HG03097 (cell line): ENCODE measurements around the gene PAPSS2.
"Not testable (repeated sequence)": the region's sequence is repeated elsewhere in the genome, so short reads cannot be mapped to it uniquely, and the experiment has no call there.

Source experiments
- ATAC-seq: cut with Tn5 transposase; IDR thresholded peaks from one replicate; pipeline ENCODE4 v1.9.1; 2021; ENCODE audit not compliant: unreplicated experiment, low FRiP score

The PAPSS2 gene

DNA sequence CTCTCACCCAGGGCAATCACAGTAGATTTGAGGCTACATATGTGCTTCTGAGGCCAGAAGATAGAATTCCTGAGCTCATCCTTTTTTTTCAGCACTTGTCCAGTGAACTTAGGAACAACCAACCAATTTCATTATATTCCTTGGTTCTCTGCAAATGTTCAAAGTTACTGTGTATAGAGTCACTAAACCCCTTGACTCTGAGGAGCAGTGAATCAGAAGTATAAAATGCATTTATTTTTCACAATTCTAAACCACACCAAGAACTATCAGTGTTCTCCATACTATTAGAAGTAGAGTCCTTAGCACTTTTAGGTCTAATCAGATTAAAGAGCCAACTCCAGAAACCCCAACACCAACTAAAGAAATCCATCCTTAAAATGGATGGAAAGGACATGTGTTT, 19.6 kb upstream of the PAPSS2 start:
- ATAC-seq = no peak

- ATAC-seq = no peak
These were observed 17.2 kb upstream of the PAPSS2 start for GRCh38 chr10:87642486-87642885.

- no peak for ATAC-seq
These were observed 16.7 kb upstream of the PAPSS2 start for GRCh38 chr10:87642988-87643387.

DNA sequence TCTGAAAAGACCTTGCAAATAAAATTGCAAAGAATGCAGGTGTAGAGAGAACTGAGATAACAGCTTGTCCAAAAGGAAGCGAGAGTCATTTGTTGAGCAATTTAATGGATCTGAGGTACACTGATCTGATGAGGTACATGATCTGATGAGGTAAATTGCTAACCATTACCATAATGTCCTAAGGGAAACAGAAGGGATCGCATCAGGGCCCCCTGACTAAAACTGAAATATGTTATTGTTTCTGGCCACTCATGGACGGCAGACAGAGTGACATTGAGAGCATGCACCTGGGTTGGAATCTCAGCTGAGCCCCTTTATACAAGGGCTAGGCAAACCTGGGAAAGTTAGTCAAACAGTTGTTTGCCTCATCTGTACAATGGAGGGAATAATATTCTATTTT, 15.8 kb upstream of the PAPSS2 start:
- ATAC-seq = no peak

DNA sequence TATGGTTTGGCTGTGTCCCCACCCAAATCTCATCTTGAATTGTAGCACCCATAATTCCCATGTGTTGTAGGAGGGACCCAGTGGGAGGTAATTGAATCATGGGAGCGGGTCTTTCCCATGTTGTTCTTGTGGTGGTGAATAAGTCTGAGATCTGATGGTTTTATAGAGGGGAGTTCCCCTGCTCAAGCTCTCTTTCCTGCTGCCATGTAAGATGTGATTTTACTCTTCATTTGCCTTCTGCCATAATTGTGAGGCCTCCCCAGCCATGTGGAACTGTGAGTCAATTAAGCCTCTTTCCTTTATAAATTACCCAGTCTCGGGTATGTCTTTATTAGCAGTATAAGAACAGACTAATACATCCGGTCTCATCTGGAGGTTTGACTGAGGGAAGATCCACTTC, 15.2 kb upstream of the PAPSS2 start:
- ATAC-seq = not testable (repeated sequence)

DNA sequence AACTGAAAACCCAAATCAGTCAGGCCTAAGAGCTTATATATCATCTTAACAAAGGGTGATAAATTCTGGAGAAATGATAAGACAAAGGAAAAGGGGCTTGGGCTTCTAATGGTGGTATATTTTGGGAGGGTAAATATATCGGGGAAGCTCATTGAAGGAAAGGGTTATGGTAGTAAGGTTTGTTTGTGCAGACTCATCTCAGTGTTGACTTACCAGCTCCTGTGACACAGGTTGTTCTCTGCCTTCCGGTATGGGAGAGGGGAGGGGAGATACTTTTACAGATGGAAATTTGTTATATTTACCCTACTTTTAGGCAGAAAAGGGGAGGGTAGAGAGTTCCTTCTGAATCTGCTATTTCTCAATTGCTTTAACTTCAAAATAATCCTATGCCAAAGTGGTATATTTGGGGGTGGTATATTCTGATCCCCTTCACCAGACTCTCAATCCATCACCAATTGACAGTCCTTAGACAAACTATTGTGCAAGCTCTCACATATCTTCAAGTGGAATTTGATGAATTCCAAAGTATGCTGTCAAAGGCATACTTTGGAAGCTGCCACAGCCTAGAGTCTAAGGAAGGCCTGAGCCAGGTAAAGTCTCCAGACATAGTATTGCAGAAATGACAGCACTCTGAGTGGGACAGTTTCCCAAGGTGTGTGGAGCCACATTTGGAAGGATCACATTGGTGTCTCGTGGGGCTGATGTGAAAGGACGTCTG, 13.3 kb upstream of the PAPSS2 start:
- ATAC-seq = no peak

DNA sequence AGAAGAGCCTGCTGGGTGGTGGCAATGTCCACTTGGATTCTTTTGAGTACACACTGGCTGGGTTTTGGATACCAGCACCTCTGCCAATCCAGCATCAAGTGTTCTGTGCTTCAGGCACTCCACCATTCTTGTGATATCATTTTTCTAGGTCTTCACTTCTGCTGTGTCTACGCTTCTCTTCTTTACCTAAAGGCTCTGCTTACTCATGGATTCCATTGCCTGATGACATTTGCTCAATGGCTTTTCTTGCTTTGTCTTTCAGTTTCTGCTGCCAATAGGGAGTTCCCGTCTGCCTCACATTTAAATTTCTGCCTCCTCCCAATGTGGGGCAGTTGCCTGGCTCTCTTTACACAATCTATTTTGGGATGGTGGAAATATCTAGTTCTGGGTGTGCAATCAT, 12.7 kb upstream of the PAPSS2 start:
- no peak for ATAC-seq

DNA sequence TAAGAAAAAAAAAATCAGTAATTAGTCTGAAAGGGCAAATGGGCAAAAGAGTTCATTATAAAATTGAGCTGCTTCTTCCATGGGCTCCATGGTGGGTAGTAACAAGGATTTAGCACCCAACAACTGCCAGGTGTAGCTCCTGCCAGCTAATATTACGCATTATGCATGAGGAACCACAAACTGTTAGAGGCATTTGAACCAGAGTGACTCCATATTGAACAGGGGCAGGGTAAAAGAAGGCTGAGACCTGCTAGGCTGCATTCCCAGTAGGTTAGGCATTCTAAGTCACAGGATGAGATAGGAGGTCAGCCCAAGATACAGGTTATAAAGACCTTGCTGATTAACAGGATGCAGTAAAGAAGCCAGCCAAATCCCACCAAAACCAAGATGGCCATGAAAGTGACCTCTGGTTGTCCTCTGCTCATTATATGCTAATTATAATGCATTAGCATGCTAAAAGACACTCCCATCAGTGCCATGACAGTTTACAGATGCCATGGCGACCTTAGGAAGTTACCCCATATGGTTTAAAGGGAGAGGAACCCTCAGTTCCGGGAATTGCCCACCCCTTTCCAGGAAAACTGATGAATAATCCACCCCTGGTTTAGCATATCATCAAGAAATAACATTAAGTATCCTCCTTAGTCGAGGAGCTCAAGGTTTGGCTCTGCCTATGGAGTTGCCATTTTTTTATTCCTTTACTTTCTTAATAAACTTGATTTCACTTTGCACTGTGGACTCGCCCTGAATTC, 8.7 kb upstream of the PAPSS2 start:
- ATAC-seq = no peak

DNA sequence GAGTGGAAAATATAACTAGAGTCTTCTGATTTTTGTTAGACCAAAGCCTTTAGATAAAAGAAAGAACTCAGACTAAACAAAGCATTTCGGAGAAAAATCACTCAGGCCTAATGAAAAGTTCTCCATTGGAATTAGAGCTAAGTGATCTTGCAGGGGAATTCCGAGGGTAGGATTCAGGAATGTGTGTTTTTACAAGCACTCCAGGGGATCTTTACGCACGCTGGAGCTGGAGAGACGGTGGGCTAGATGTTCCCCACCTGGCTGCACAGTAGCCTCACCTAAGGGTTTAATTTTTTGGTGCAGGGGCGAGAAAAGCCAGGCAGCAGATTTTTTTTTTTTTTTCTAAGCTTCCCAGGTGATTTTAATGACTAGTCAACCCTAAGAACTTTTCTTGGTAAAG, 7.9 kb upstream of the PAPSS2 start:
- ATAC-seq = no peak

DNA sequence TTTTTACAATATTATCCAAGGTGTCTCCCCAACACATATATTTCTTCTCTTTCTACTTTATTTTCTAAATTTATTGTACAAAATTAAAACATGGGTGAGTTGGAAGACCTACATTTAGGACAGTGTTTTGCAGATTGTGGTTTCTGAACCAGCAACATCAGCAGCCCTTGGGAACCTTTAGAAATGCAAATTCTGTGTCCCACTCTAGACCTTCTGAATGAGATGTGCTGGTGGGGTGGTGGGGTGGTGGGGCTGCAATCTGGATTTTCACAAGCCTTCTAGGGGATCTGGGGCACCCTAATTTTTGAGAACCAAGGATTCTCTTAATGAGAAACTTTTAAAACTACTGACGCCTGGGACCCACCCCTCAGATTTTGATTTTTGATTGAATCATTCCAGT, 7.4 kb upstream of the PAPSS2 start:
- no peak for ATAC-seq

- no peak for ATAC-seq
These were observed 5.5 kb upstream of the PAPSS2 start for GRCh38 chr10:87654212-87654611.

DNA sequence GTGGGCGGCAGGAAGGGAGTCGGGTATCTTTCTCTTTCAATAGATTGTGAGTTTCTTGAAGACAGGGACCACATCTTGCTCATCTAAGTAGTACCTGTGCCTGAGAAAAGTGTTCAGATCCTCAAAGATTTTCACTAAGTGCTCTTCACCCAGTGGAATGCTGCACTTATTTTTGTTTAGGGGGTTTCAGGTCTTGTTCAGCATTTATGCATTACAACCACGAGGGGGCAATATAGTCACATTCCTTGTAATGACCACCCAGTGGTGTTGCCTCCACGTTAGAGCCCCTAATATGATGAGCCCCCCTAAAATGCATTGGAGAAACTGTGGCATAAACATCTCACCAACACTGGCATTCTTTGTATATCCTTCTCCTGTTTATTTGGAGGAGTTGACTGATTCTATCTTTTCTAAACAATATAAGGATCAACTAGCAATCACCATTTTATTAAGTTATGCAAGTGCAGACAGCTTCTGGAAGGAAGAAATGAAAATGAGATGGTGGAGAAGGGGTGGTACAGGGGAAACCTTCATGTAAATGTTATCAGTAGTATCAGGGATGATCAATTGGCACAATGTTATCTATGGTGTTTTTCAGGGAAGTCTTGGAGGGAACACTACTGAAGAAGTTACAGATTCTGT, 3.1 kb upstream of the PAPSS2 start:
- no peak for ATAC-seq

DNA sequence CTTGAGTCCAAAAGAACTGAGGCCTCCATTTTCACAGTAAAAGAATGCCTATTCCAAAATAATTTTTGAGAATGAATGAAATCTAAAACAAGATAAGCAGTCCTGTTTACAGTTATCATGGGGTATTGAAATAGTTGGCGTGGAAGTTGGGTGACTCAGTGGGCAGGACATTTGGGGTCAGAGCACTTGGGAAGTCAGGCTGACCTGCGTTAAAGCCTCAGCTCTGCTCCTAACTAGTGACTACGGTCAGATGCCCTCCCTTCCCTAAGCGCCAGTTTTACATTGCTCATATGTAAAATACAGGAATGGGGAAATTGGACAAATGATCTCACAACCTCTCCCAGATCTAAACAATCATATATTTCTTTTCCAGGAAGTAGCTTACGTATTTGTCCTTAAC, 2.3 kb upstream of the PAPSS2 start:
- ATAC-seq = no peak

DNA sequence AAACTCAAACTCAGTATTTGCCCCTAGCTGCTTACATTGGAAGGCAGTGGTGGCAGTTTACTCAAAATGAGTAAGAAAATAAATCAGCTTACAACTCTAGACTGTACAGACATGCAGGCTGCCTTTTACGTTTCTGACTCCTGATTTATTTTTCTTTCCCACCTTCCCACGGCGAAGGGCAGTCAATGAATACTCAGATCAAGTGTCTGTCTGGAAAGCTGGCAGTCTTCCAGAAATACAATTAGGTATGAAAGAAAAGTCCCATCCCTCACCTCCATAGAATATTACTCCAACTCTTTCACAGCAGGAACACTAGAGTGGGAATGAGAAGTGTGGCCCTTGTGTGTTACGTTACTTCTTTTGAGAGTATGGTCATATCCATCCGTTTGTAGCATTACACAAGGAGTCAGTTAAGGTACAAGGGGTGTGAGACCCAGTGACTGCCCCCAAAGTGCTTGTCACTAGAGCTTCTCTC, 1.3 kb upstream of the PAPSS2 start:
- no peak for ATAC-seq

DNA sequence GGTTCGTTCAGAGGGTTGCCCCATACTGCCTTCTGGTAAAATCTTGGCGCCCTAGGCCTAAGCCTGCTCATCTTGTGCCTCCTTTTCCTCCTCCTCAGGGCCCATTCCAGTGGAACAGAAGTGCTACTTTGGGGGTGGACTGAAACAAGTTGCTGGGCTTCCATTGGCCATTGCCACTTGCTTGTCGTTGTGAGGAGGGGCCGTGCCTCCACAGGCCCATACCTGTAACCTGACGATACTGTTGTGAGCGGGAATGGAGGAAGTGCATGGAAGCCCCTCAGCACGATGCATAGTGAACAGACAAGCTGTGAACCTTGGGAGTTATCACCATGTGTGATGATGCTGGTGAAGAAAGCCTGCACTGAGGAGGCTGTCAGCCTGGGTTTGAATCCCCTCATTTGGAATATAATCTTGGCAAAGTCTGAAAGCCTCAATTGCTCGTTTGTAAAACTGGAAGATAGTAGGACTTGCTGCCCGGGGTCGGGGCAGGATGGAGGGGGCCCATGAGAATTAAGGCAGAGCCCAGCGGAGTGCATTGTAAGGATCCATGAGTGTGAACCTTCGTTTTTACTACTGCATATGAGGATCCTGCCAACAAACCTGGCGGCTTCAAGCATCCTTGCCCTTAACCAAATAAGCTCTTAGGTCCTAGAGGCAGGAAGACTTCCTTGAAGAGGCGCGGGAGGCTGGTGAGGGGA, 671 bp upstream of the PAPSS2 start:
- no peak for ATAC-seq

DNA sequence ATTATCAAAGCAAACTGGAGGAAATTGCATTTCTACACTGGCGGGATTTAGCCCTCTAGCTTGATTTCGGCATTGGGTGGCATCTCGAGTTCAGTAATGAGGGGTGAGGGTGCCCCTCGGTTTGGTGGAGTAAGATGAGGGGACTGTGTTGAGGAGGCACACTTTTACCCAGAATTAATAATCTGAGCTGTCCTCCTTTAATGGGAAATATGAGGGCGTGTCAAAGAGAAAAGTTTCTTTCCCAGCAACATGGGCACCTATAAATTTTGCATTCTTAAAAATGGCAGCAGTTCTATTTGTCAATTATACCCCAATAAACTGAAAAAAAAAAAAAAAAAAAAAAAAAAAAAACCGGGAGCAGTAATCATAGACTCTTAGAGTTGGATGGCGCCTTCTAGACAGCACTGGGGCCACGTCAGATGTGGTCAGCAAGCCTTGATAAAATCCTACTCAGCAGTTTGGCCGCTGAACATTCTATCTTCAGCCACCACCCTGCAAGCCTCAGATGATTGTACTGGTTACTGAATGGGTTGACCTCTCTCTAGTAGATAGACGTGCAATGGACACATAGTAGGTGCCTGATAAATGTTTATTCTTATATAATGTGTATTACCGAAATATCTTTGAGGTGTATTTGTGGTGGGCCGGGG, 931 bp downstream of the PAPSS2 start:
- no peak for ATAC-seq

DNA sequence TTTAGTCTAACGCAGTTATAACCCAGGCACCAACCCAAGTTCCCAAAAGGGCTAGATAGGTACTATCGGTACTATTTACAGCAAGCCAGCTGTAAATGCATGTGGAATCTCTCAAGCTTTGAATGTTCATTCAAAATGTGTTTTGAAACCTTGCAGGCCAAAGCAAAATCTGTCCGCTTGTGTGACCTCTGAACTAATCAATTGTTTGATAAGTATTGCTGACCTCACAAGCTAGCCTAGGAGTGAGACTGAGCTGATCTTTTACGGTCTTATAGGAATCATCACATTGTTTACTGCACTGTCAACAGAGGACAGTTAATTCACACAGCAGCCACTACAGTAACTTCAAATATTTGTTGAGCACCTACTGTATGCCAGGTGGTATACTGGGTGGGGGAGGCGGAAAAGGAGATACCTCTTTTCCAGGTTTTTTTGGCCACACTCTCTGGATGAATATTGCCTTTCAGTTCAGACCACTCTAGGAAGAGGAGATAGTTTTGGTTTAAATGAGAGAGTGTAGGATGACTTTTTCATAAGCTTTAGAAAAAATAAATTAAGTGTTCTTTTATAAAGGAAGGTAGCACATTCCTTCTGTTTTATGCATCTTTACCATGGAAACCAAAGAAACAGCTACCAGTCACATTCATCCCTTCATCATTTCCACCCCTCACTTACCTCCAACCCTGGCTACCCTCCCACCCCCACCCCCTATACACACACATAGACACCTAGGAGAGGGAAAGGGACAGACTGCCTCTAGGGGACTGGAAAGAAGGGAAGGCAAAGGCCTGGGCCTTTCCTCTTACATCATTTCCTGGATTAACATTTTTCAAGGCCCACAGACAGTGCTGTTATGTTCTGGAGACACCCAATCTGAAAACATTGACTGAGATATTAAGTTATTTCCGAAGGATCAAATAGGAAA, 2.4 kb downstream of the PAPSS2 start:
- ATAC-seq = no peak

DNA sequence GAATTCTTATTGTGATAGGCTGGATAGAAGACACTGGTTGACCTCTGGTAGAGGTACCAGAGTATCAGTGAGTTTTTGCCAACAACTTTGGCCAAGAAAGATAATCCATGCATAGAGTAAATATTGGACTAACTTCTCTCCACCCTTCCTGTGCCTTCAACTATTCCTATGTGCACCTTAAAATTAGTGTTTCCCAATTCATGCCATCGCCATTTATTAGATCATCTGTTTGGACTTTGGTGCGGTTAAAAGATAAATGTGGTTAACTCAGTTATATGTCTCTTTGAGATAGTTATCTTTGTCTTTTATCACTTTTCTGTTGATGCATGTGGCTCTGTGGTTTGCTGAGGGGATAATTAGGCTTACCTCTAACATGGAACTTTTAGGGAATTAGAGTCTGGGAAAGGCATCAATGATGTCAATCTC, 4.6 kb downstream of the PAPSS2 start:
- no peak for ATAC-seq

- ATAC-seq = no peak
These were observed 7.8 kb downstream of the PAPSS2 start for GRCh38 chr10:87667493-87667892.
